GM18861 (cell line): Measurements from ENCODE around the gene SEPTIN12.

Source experiments
- ATAC-seq: cut with Tn5 transposase; IDR thresholded peaks from one replicate; pipeline ENCODE4 v1.9.1; 2021; ENCODE audit not compliant: unreplicated experiment

The SEPTIN12 gene, protein sequence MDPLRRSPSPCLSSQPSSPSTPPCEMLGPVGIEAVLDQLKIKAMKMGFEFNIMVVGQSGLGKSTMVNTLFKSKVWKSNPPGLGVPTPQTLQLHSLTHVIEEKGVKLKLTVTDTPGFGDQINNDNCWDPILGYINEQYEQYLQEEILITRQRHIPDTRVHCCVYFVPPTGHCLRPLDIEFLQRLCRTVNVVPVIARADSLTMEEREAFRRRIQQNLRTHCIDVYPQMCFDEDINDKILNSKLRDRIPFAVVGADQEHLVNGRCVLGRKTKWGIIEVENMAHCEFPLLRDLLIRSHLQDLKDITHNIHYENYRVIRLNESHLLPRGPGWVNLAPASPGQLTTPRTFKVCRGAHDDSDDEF

DNA sequence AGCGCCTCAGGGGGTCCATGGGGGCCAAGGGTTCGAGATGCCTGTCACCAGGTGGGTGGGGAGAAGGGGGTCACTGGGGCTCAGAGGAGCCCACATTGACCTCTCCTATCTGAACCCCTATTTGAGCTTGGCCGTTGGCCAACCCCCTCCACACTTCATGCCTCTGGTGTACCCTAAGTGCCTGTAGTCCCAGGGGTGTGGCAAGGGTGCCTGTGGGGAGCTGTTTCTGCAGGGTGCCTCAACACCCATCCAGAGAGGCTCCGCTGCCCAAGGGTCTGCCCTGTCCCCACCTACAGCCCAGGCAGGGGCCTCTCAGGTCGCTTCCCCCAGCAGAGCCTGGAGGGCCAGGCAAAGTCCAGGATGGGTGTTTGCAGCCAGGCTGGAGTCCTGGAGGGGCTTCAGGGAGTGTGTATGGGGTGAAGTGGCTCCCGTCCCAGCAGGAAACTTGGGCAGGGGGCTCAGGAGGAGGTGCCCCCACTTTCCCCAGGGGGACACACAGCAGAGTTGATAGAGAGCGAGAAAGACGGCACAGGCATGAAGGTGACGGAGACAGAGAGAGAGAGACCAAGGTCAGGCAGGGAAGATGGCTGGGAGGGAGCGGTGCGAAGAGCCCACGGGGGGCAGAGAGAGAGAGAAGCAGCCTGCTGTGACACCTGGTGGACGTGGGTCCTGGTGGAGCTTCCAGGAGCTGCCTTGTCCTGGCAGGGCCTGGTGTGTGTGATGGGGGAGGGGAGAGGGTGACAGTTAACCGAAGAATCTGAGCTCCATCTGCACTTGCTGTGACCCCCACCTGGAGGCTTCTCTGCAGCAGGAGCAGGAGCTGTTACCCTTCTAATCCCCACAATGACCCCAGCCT, at the start of gene SEPTIN12:
Gene SEPTIN12 (minus strand): TSS at position 719 of the 856 bp plus-strand sequence. CDS start 700 bp downstream, at position 19.
- no peak for ATAC-seq

DNA sequence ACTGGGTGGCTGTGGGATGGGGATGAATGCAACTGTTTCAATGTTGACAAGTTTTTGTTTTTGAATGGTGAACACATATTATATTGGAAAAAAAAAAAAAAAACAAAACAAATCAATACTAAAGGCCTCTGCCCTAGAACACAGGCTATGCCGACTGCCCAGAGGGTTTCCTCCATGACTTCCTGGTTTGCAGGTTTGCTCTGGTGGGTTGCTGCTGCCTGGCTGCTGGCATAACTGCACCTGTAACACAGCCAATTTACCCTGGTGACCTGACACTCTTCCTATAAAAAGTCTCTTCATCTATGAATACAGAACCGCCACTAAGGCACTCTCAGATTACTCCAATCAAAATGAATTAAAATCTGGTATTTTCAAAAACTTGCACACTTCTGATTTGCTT, 48.6 kb upstream of the SEPTIN12 start:
- ATAC-seq, result no peak

- no peak for ATAC-seq
Measured at GRCh38 chr16:4833584-4833983, 45.4 kb upstream of the SEPTIN12 start.

DNA sequence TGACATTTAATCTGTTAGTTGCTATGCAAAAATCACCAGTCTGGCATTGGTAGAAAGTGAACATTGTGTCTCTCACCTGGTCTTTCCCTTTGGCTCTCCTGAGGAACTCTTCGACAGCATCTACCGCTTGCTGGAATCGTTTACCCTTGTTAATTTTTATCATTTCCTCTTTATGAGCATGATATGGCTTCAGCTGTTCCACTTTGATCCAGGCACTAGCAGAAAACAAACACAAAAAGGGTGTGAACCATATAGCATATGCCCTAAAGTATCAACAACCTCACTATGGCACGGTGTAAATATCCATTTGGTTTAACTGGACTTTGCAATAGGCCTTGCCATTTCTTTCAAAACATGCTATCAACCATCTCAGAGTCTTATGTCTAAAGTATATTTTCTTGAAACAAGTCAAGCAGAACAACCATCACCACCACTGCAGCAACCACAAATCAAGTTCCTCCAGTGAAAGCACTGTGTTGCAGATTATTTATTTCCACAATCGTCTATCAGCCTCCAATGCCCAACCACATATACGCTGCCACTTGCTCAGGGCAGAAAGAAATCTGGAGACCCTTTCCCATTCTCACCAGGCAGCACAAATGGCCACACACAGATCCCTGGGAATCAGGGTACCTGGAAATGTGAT, 44.7 kb upstream of the SEPTIN12 start:
- no peak for ATAC-seq

- ATAC-seq, result no peak
Measured at GRCh38 chr16:4831616-4832015, 43.5 kb upstream of the SEPTIN12 start.

DNA sequence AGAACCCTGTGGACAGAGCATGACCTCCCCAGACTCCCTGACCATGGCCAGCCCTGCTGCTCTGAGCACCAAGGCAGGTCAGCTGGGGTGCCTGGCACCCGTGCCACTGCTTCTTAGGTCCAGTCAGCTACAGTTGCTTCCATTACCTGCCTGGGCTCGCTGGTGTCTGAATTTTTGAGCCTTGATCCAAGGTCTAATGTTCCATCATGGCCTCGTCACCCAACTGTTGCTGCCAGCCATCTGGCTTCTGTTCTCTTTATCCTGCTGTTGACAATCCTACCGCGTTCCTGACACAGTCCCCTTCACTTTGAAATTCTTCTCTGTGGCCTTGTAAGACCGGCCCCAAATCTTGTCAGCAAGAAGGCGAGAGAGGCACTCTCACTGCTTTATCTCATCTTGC, 42.3 kb upstream of the SEPTIN12 start:
- no peak for ATAC-seq

GRCh38 chr16:4828567-4829321, 40.6 kb upstream of the SEPTIN12 start:
- no peak for ATAC-seq

DNA sequence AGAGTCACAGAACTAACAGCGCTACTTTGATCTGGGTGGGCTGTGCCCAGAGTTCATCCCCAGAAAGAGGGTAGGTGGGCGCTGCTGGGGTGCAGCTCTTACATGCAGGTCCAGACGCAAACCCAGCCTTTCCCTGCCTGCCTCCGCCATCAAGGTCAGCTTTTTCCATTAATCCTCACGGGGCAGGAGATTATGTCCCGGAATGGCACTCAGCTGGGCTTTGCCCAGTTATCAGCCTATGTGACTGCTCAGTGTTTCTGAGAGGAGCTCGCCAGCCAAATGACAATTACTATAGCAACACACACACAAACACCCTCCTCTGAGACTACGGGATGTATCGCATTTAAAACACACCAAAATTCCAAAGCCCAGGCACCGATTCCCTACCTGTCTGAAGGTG, 38.8 kb upstream of the SEPTIN12 start:
- no peak for ATAC-seq

DNA sequence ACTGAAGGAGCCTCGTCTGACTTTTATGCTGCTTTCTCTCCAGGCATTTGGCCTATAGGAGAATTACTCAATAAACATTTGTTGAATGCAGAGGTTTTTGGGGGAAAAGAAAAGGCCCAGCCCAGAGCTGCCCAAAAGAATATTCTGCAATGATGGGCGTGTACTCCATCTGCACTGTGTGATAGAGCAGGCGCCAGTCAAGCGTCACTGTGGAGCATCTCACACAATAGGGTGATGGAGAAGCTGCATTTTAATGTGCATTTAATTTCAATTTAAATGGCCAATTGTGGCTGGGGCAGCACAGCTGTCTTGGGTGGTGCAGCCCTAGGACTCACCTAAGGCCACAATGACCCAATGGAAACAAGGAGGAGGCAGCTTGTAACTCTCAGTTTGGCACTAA, 38.4 kb upstream of the SEPTIN12 start:
- ATAC-seq, result no peak

- ATAC-seq, result no peak
Measured at GRCh38 chr16:4825196-4825595, 37.1 kb upstream of the SEPTIN12 start.

- ATAC-seq, result no peak
Measured at GRCh38 chr16:4820652-4821051, 32.5 kb upstream of the SEPTIN12 start.

DNA sequence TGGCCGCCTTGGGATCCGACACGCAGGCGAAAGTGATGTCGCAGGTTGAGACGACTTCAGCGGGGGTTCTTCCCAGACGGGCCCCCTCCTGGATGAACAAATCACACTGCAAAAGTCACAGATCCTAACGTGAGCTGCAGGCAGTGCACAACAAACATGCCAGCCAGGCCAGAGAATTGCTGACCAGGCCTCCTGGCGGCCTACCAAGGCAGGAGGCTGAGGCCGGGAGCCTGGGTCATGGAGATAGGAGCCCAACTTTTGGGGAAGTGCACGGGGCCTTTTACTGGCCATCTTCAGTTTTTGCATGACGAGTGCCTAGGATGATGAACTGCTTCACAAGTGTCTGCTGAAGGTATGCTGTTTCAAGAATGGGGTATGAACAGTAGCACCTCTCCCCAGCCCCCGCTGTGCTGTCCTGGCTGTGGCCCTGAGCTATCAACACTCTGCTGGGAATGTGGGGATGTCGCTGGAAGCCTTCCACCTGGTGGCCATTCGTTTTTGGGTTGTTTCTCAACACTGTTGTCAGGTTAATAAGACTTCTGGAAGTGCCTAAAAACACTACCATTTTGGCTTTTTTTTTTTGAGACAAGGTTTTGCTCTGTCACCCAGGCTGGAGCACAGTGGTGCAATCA, 26.5 kb upstream of the SEPTIN12 start:
- ATAC-seq, result no peak

DNA sequence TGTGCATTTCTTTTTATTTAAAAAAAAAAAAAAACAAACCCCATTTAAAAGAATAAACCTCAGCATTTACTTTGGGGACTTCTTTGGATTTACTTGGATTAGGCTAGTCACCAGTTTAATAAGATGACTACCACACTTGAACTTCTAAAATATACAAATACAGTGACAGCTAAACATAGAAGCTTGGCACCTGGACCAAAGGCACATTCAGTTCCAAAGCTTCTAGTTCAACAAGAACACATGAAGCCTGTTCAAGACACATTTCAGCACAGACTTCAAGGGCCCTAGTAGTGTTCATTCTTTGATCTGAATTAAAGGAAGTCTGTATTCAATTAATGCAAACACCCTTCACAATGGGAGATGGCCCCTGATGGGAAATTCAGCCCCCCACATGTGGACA, 25.9 kb upstream of the SEPTIN12 start:
- no peak for ATAC-seq

- no peak for ATAC-seq
Measured at GRCh38 chr16:4813251-4814003, 25.3 kb upstream of the SEPTIN12 start.

GRCh38 chr16:4811773-4812172, 23.6 kb upstream of the SEPTIN12 start:
- no peak for ATAC-seq

DNA sequence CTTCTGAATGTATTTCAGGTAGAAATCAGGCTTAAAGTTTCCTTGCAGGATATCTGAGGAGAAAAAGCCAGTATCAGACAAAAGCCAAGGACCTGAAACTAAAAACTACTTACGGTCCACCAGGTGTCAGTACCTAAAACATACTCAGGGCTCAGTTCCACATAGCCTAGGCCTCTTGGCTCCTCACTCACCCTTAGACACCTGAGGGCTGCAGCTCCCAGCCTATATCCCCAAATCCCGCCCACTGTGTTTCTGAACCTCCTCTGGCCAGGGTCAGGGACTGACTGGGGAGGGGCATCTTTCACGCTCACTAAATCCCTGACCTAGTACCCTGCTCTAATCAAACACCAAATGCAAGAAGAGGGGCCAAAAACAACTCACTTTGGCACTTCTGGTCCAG, 23.1 kb upstream of the SEPTIN12 start:
- ATAC-seq, result no peak

GRCh38 chr16:4806280-4806679, 18.1 kb upstream of the SEPTIN12 start:
- ATAC-seq, result no peak

- ATAC-seq, result no peak
Measured at GRCh38 chr16:4805231-4805630, 17.1 kb upstream of the SEPTIN12 start.

GRCh38 chr16:4803898-4804762, 16.0 kb upstream of the SEPTIN12 start:
- no peak for ATAC-seq
